Keratinocyte (primary cell): Measurements from ENCODE around the gene CCS.

Source experiments
- EZH2 ChIP-seq: IDR thresholded peaks from one replicate; pipeline ENCODE4 v1.6.1; 2012; ENCODE audit warnings: inconsistent platforms, mild to moderate bottlenecking, low read length, moderate library complexity
- TF ChIP-seq, protein P1 (sequence below), 3 experiments: IDR thresholded peaks in 1 of 3; conservative IDR thresholded peaks in 1 of 3; optimal IDR thresholded peaks in 1 of 3; 2 replicates in 2 of 3; 3 replicates in 1 of 3; pipeline versions ENCODE3 to v1.5.1; 2011; ENCODE audit warnings: low read length in 3 of 3, mild to moderate bottlenecking in 3 of 3, moderate library complexity in 2 of 3, control low read depth in 1 of 3, inconsistent platforms in 1 of 3; ENCODE audit not compliant: insufficient read depth in 2 of 3; ENCODE audit errors: extremely low read depth in 1 of 3

DNA sequence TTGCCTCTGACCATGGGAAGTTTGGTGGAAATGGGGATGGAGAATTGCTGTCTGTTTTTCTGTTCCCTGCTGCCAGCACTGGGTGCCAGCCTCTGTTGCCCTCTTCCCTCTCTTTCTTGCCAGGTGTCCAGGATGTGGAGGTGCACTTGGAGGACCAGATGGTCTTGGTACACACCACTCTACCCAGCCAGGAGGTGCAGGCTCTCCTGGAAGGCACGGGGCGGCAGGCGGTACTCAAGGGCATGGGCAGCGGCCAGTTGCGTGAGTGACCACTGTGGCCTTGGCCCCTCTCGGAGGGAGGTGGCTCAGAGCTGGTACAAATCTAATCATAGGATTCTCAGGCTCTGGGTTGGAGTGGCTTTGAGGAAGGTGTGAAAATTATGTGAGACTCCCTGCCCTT is 6.0 kb downstream of the CCS start:
- TF ChIP-seq, protein P1, sequence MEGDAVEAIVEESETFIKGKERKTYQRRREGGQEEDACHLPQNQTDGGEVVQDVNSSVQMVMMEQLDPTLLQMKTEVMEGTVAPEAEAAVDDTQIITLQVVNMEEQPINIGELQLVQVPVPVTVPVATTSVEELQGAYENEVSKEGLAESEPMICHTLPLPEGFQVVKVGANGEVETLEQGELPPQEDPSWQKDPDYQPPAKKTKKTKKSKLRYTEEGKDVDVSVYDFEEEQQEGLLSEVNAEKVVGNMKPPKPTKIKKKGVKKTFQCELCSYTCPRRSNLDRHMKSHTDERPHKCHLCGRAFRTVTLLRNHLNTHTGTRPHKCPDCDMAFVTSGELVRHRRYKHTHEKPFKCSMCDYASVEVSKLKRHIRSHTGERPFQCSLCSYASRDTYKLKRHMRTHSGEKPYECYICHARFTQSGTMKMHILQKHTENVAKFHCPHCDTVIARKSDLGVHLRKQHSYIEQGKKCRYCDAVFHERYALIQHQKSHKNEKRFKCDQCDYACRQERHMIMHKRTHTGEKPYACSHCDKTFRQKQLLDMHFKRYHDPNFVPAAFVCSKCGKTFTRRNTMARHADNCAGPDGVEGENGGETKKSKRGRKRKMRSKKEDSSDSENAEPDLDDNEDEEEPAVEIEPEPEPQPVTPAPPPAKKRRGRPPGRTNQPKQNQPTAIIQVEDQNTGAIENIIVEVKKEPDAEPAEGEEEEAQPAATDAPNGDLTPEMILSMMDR (optimal IDR thresholded peaks at IDR 0.05 in 1 of 3, IDR thresholded peaks at IDR 0.05 in 1 of 3, conservative IDR thresholded peaks at IDR 0.05 in 1 of 3; ENCODE audit: extremely low read depth in 1 of 3, insufficient read depth in 2 of 3, low read length in 3 of 3) = no peak
- no peak for TF ChIP-seq EZH2
